Thymus (tissue), 11 donors: ENCODE results near the gene PHF14. TPM values are rescaled to one million over a fixed set of nuclear protein-coding genes. Genes with fewer than 3 reads are reported as not detected.
A peak's percentile ranks its signal among the peaks of the same experiment; 100 is the strongest.

Experiments used
- DNase-seq, 9 donors: peaks; one replicate each; pipeline ENCODE4 v3.0.0-alpha.2; 2013; ENCODE audit warnings: low spot score in 9 of 9, low read depth in 6 of 9, missing footprints in 1 of 9
- H3K27ac ChIP-seq, 2 donors: one replicate each; pipeline ENCODE4 v1.5.1; 2013; ENCODE audit warnings: control low read depth in 1 of 2, low read depth in 1 of 2, low read length in 1 of 2, mild to moderate bottlenecking in 1 of 2, moderate library complexity in 1 of 2
- H3K27me3 ChIP-seq, 2 donors: one replicate each; pipeline ENCODE4 v1.5.1; 2013; ENCODE audit warnings: low read length in 1 of 2; ENCODE audit not compliant: control insufficient read depth in 2 of 2, insufficient read depth in 1 of 2
- H3K36me3 ChIP-seq, 2 donors: one replicate each; pipeline ENCODE4 v1.5.1; 2013; ENCODE audit warnings: low read length in 1 of 2, mild to moderate bottlenecking in 1 of 2, moderate library complexity in 1 of 2; ENCODE audit not compliant: control insufficient read depth in 2 of 2, insufficient read depth in 2 of 2
- H3K4me1 ChIP-seq, 2 donors: one replicate each; pipeline ENCODE4 v1.5.1; 2013; ENCODE audit warnings: low read length in 2 of 2; ENCODE audit not compliant: control insufficient read depth in 2 of 2, insufficient read depth in 2 of 2
- H3K4me3 ChIP-seq, 2 donors: one replicate each; pipeline ENCODE4 v1.5.1; 2013; ENCODE audit warnings: low read length in 2 of 2, control low read depth in 1 of 2, mild to moderate bottlenecking in 1 of 2
- H3K9me3 ChIP-seq, 2 donors: one replicate each; pipeline ENCODE4 v1.5.1; 2013; ENCODE audit warnings: low read length in 1 of 2, mild to moderate bottlenecking in 1 of 2; ENCODE audit not compliant: control insufficient read depth in 2 of 2, insufficient read depth in 1 of 2
- WGBS: extraction: QIAGEN DNeasy Blood & Tissue Kit; methylation state at CpG from one replicate; pipeline ENCODE4 v1.1.7; 2013; 5-methylcytosine and 5-hydroxymethylcytosine counted together
- polyA plus RNA-seq: library from polyadenylated mRNA; stranded (reverse); fragments of 200-250 nt; gene quantifications from one replicate; pipeline ENCODE4 v1.2.3, GENCODE V29; 2013
- total RNA-seq: library from RNA; stranded (reverse); fragments of 120-200 nt; gene quantifications from one replicate; pipeline ENCODE4 v1.2.4, GENCODE V29; 2013
- donor health status: healthy.

Gene PHF14
- total and polyA plus RNA-seq, 2 donors: 48.2 to 57.3 TPM

- Histone ChIP-seq H3K9me3 (no peaks in the 10 kb centered on the region), H3K27me3 (no peaks in the 10 kb centered on the region), H3K27ac (no peak overlapping the region), H3K4me3 (no peak overlapping the region), H3K36me3 (peaks cover 3 to 6% of the 10 kb centered on the region in 2 donors), H3K4me1 (no peaks in the 10 kb centered on the region)
- WGBS: 98% methylated on average over 3 of the region's 3 CpGs
- peak in 1 of 9 donors; percentile 6 for DNase-seq
Observed at GRCh38 chr7:11120068-11120664, 146.5 kb downstream of the PHF14 start.

- Histone ChIP-seq H3K27ac (no peak overlapping the region), H3K36me3 (peaks cover 3 to 6% of the 10 kb centered on the region in 2 donors), H3K9me3 (no peaks in the 10 kb centered on the region), H3K4me1 (no peaks in the 10 kb centered on the region), H3K27me3 (no peaks in the 10 kb centered on the region), H3K4me3 (no peak overlapping the region)
- 95% methylated on average over 3 of the region's 3 CpGs for WGBS
- DNase-seq: no peak
Observed at GRCh38 chr7:11120675-11121220, 147.1 kb downstream of the PHF14 start.

GRCh38 chr7:11124856-11125559 is 151.3 kb downstream of the PHF14 start:
- H3K4me1 ChIP-seq: peaks cover 0 to 3% of the 10 kb centered on the region in 2 donors
- H3K36me3 ChIP-seq: peaks cover 3 to 6% of the 10 kb centered on the region in 2 donors
- 99% methylated on average over 2 of the region's 2 CpGs for WGBS
- H3K4me3 ChIP-seq: no peak overlapping the region
- H3K27me3 ChIP-seq: no peaks in the 10 kb centered on the region
- H3K9me3 ChIP-seq: no peaks in the 10 kb centered on the region
- no peak overlapping the region for H3K27ac ChIP-seq
- DNase-seq: no peak

- H3K27me3 ChIP-seq: no peaks in the 10 kb centered on the region
- 91% methylated on average over 3 of the region's 3 CpGs for WGBS
- no peak overlapping the region for H3K27ac ChIP-seq
- H3K4me1 ChIP-seq: peaks cover 0 to 3% of the 10 kb centered on the region in 2 donors
- DNase-seq: peak in 2 of 9 donors; percentile 0 to 7
- no peaks in the 10 kb centered on the region for H3K9me3 ChIP-seq
- H3K4me3 ChIP-seq: no peak overlapping the region
- no peaks in the 10 kb centered on the region for H3K36me3 ChIP-seq
Observed at GRCh38 chr7:11127114-11127785, 153.6 kb downstream of the PHF14 start.

- Histone ChIP-seq H3K9me3 (no peaks in the 10 kb centered on the region), H3K4me3 (no peak overlapping the region), H3K27ac (no peak overlapping the region), H3K27me3 (no peaks in the 10 kb centered on the region), H3K4me1 (peaks cover 0 to 3% of the 10 kb centered on the region in 2 donors), H3K36me3 (no peaks in the 10 kb centered on the region)
- peak in 1 of 9 donors; percentile 28 for DNase-seq
Observed at GRCh38 chr7:11127988-11128387, 154.3 kb downstream of the PHF14 start.

GRCh38 chr7:11128498-11128897 is 154.8 kb downstream of the PHF14 start:
- H3K27ac ChIP-seq: no peak overlapping the region
- DNase-seq: no peak
- peaks cover 0 to 3% of the 10 kb centered on the region in 2 donors for H3K4me1 ChIP-seq
- H3K36me3 ChIP-seq: no peaks in the 10 kb centered on the region
- no peaks in the 10 kb centered on the region for H3K9me3 ChIP-seq
- no peak overlapping the region for H3K4me3 ChIP-seq
- WGBS: 97% methylated on average over 4 of the region's 4 CpGs
- H3K27me3 ChIP-seq: no peaks in the 10 kb centered on the region

GRCh38 chr7:11130012-11130411 is 156.3 kb downstream of the PHF14 start:
- Histone ChIP-seq H3K27me3 (no peaks in the 10 kb centered on the region), H3K4me3 (no peak overlapping the region), H3K27ac (no peak overlapping the region), H3K4me1 (peaks cover 0 to 3% of the 10 kb centered on the region in 2 donors), H3K36me3 (no peaks in the 10 kb centered on the region), H3K9me3 (no peaks in the 10 kb centered on the region)
- no peak for DNase-seq
- WGBS: 97% methylated on average over 4 of the region's 4 CpGs

- DNase-seq: no peak
- H3K27me3 ChIP-seq: no peaks in the 10 kb centered on the region
- no peaks in the 10 kb centered on the region for H3K36me3 ChIP-seq
- H3K27ac ChIP-seq: no peak overlapping the region
- peaks cover 0 to 3% of the 10 kb centered on the region in 2 donors for H3K4me1 ChIP-seq
- WGBS: 99% methylated on average over 2 of the region's 2 CpGs
- no peaks in the 10 kb centered on the region for H3K9me3 ChIP-seq
- no peak overlapping the region for H3K4me3 ChIP-seq
Observed at GRCh38 chr7:11130601-11131000, 156.9 kb downstream of the PHF14 start.

GRCh38 chr7:11133436-11133959 is 159.8 kb downstream of the PHF14 start:
- 95% methylated on average over 1 of the region's 1 CpG for WGBS
- H3K4me1 ChIP-seq: no peaks in the 10 kb centered on the region
- no peaks in the 10 kb centered on the region for H3K27me3 ChIP-seq
- H3K36me3 ChIP-seq: no peaks in the 10 kb centered on the region
- no peak overlapping the region for H3K27ac ChIP-seq
- H3K9me3 ChIP-seq: no peaks in the 10 kb centered on the region
- no peak overlapping the region for H3K4me3 ChIP-seq
- no peak for DNase-seq
